T-cell (primary cell): ENCODE measurements around the gene DIO2. TPM values are rescaled to one million over a fixed set of nuclear protein-coding genes. Genes with fewer than 3 reads are reported as not detected.

ENCODE experiments used
- ATAC-seq, 4 experiments: fragments of 200-7000 bp in 3 of 4; fragments of 150-1000 bp in 1 of 4; cut with Tn5 transposase; replicated peaks in 1 of 4; 1 replicate in 3 of 4; 2 replicates in 1 of 4; pipeline ENCODE4 v1.10.0; 2021; ENCODE audit warnings: moderate library complexity in 3 of 4, mild to moderate bottlenecking in 2 of 4, moderate number of reproducible peaks in 1 of 4
- CTCF ChIA-PET, 2 donors: fragments of 300-600 bp; sonication (Branson Sonifier 250); formaldehyde crosslinking; loops; one replicate each; lab custom pipeline; 2022; ENCODE audit warnings: antibody characterized with exemption in 2 of 2; lab: Charles Lee
- POLR2A ChIA-PET, 2 donors: fragments of 300-600 bp; sonication (Branson Sonifier 250); formaldehyde crosslinking; loops; one replicate each; lab custom pipeline; 2022; ENCODE audit warnings: antibody characterized with exemption in 2 of 2; lab: Charles Lee
- DNase-seq, 35 experiments: peaks; one replicate each; pipeline versions ENCODE4 v3.0.0 to v3.0.0-alpha.2; 2013 to 2023
- H3K27ac ChIP-seq: one replicate; pipeline ENCODE4 v1.5.1; 2013; ENCODE audit warnings: low read length
- H3K27me3 ChIP-seq, 2 experiments: replicated peaks in 1 of 2; 1 replicate in 1 of 2; 2 replicates in 1 of 2; pipeline versions ENCODE4 v1.6.1 to v1.7.0; 2013; ENCODE audit warnings: low read length in 1 of 2, mixed read lengths in 1 of 2; ENCODE audit not compliant: control insufficient read depth in 2 of 2, insufficient read depth in 2 of 2; ENCODE audit errors: extremely low read depth in 1 of 2
- H3K36me3 ChIP-seq, 2 donors: 1 replicate in 1 of 2; 2 replicates in 1 of 2; pipeline versions ENCODE4 v1.6.1 to v1.7.0; 2013; ENCODE audit warnings: low read length in 1 of 2; ENCODE audit not compliant: control insufficient read depth in 2 of 2, insufficient read depth in 1 of 2; ENCODE audit errors: extremely low read depth in 1 of 2
- H3K4me1 ChIP-seq, 2 experiments: 1 replicate in 1 of 2; 2 replicates in 1 of 2; pipeline versions ENCODE4 v1.6.1 to v1.7.0; 2013; ENCODE audit warnings: low read length in 2 of 2, mixed read lengths in 1 of 2; ENCODE audit not compliant: insufficient read depth in 2 of 2, control insufficient read depth in 1 of 2; ENCODE audit errors: extremely low read depth in 1 of 2
- H3K4me3 ChIP-seq, 2 donors: 1 replicate in 1 of 2; 2 replicates in 1 of 2; pipeline versions ENCODE4 v1.5.1 to v1.7.0; 2013; ENCODE audit warnings: mild to moderate bottlenecking in 2 of 2, low read length in 1 of 2, moderate library complexity in 1 of 2; ENCODE audit not compliant: control insufficient read depth in 1 of 2; ENCODE audit errors: extremely low read depth in 1 of 2
- H3K9me3 ChIP-seq: 2 replicates; pipeline ENCODE4 v1.7.0; 2013
- H3K27ac Mint-ChIP-seq, 2 donors: one replicate each; pipeline ENCODE4 v1.8.0; 2020 to 2021; ENCODE audit warnings: mild to moderate bottlenecking in 2 of 2, mixed read lengths in 2 of 2
- H3K27me3 Mint-ChIP-seq, 2 donors: one replicate each; pipeline ENCODE4 v1.8.0; 2021 to 2022; ENCODE audit warnings: mixed read lengths in 2 of 2
- H3K36me3 Mint-ChIP-seq: one replicate; pipeline ENCODE4 v1.8.0; 2021; ENCODE audit warnings: mixed read lengths
- H3K4me1 Mint-ChIP-seq, 3 donors: one replicate each; pipeline ENCODE4 v1.8.0; 2020 to 2022; ENCODE audit warnings: mixed read lengths in 3 of 3, mild to moderate bottlenecking in 1 of 3
- H3K4me3 Mint-ChIP-seq, 3 donors: one replicate each; pipeline ENCODE4 v1.8.0; 2020 to 2022; ENCODE audit warnings: mild to moderate bottlenecking in 3 of 3, mixed read lengths in 3 of 3, moderate library complexity in 3 of 3
- H3K9me3 Mint-ChIP-seq, 3 donors: one replicate each; pipeline ENCODE4 v1.8.0; 2020 to 2022; ENCODE audit warnings: mixed read lengths in 3 of 3
- WGBS: methylation state at CpG from one replicate; pipeline ENCODE4 v1.1.5; 2013; ENCODE audit warnings: missing lambda C conversion rate; ENCODE audit not compliant: insufficient coverage; 5-methylcytosine and 5-hydroxymethylcytosine counted together
- total RNA-seq, 35 experiments: library from RNA in 6 of 35; stranded (reverse) in 6 of 35; fragments of 120-200 nt in 1 of 35; gene quantifications; one replicate each; pipeline versions ENCODE4 v1.2.1 to v1.2.4 and lab custom pipeline; 2013 to 2026

Gene DIO2
- total RNA-seq (not detected), total RNA-seq (lab: John Stamatoyannopoulos, UW) (0 to 0.37 (median 0) reads per million in 29 experiments)
- 0.13 TPM for total RNA-seq (2013)

- DNase-seq (no peak), ATAC-seq (no peak)
- Histone ChIP-seq H3K27ac (no peak within 1 kb of the TSS), H3K4me3 (no peak within 1 kb of the TSS), H3K9me3 (no peaks in the 10 kb centered on the region), H3K36me3 (no peaks in the 10 kb centered on the region), H3K27me3 (peaks cover 0 to 6% of the 10 kb centered on the region in 2 experiments), H3K4me1 (no peaks in the 10 kb centered on the region)
- H3K36me3 Mint-ChIP-seq, result no peaks in the 10 kb centered on the region
- 72% methylated on average over 8 of the region's 17 CpGs for WGBS
- CTCF ChIA-PET, result no interaction called here
- no peak within 1 kb of the TSS for H3K27ac Mint-ChIP-seq
- no peak within 1 kb of the TSS for H3K4me3 Mint-ChIP-seq
- no peaks in the 10 kb centered on the region for H3K27me3 Mint-ChIP-seq
- no peaks in the 10 kb centered on the region for H3K9me3 Mint-ChIP-seq
- no peaks in the 10 kb centered on the region for H3K4me1 Mint-ChIP-seq
- POLR2A ChIA-PET, result no interaction called here
Measured at GRCh38 chr14:80211153-80212022, at the start of gene DIO2. Gene DIO2, minus strand, starts transcription at chr14:80211504. Its CDS starts 32 bp downstream, at chr14:80211472.

GRCh38 chr14:80260645-80261044 lies 49.3 kb upstream of the DIO2 start:
- Mint-ChIP-seq H3K4me3 (no peak overlapping the region), H3K36me3 (no peaks in the 10 kb centered on the region), H3K4me1 (no peaks in the 10 kb centered on the region), H3K9me3 (peaks cover 3 to 12% (median 9%) of the 10 kb centered on the region in 3 donors), H3K27ac (no peak overlapping the region), H3K27me3 (peaks cover 0 to 4% of the 10 kb centered on the region in 2 donors)
- POLR2A ChIA-PET, result no interaction called here
- Histone ChIP-seq H3K36me3 (no peaks in the 10 kb centered on the region), H3K9me3 (no peaks in the 10 kb centered on the region), H3K4me1 (no peaks in the 10 kb centered on the region), H3K27me3 (no peaks in the 10 kb centered on the region), H3K4me3 (no peak overlapping the region), H3K27ac (no peak overlapping the region)
- CTCF ChIA-PET, result no interaction called here
- ATAC-seq, result no peak
- WGBS, result no CpG with 5 or more reads among the region's 5 CpGs
- no peak for DNase-seq

- H3K27me3 Mint-ChIP-seq, result no peaks in the 10 kb centered on the region
- H3K27ac ChIP-seq, result no peak overlapping the region
- no peaks in the 10 kb centered on the region for H3K36me3 ChIP-seq
- POLR2A ChIA-PET, result no interaction called here
- H3K4me3 Mint-ChIP-seq, result no peak overlapping the region
- no CpG with 5 or more reads among the region's 2 CpGs for WGBS
- H3K9me3 Mint-ChIP-seq, result peaks cover 21 to 36% (median 23%) of the 10 kb centered on the region in 3 donors
- no peaks in the 10 kb centered on the region for H3K36me3 Mint-ChIP-seq
- H3K27ac Mint-ChIP-seq, result no peak overlapping the region
- H3K27me3 ChIP-seq, result no peaks in the 10 kb centered on the region
- H3K4me1 Mint-ChIP-seq, result no peaks in the 10 kb centered on the region
- CTCF ChIA-PET, result no interaction called here
- no peak overlapping the region for H3K4me3 ChIP-seq
- no peak for ATAC-seq
- H3K4me1 ChIP-seq, result no peaks in the 10 kb centered on the region
- DNase-seq, result no peak
- H3K9me3 ChIP-seq, result peaks cover 2% of the 10 kb centered on the region
Measured at GRCh38 chr14:80239631-80240030, 28.3 kb upstream of the DIO2 start.

- H3K27ac ChIP-seq, result no peak overlapping the region
- H3K36me3 ChIP-seq, result no peaks in the 10 kb centered on the region
- H3K4me1 Mint-ChIP-seq, result no peaks in the 10 kb centered on the region
- H3K36me3 Mint-ChIP-seq, result no peaks in the 10 kb centered on the region
- DNase-seq (no peak), ATAC-seq (no peak)
- H3K4me1 ChIP-seq, result no peaks in the 10 kb centered on the region
- H3K9me3 Mint-ChIP-seq, result peaks cover 19 to 32% (median 21%) of the 10 kb centered on the region in 3 donors
- H3K4me3 Mint-ChIP-seq, result no peak overlapping the region
- H3K27ac Mint-ChIP-seq, result no peak overlapping the region
- H3K27me3 ChIP-seq, result no peaks in the 10 kb centered on the region
- no peaks in the 10 kb centered on the region for H3K27me3 Mint-ChIP-seq
- H3K9me3 ChIP-seq, result peaks cover 2% of the 10 kb centered on the region
- POLR2A ChIA-PET, result no interaction called here
- WGBS, result 86% methylated on average over 2 of the region's 3 CpGs
- CTCF ChIA-PET, result no interaction called here
- H3K4me3 ChIP-seq, result no peak overlapping the region
Measured at GRCh38 chr14:80237143-80237542, 25.8 kb upstream of the DIO2 start.

GRCh38 chr14:80233470-80234089 lies 22.3 kb upstream of the DIO2 start:
- POLR2A ChIA-PET, result no interaction called here
- ATAC-seq, result no peak
- no peak overlapping the region for H3K4me3 Mint-ChIP-seq

GRCh38 chr14:80231702-80232101 lies 20.4 kb upstream of the DIO2 start:
- ChIA-PET POLR2A (no interaction called here), CTCF (no interaction called here)
- H3K27me3 Mint-ChIP-seq, result no peaks in the 10 kb centered on the region
- no peaks in the 10 kb centered on the region for H3K9me3 ChIP-seq
- H3K4me1 ChIP-seq, result no peaks in the 10 kb centered on the region
- H3K4me3 ChIP-seq, result no peak overlapping the region
- H3K9me3 Mint-ChIP-seq, result peaks cover 13 to 25% (median 20%) of the 10 kb centered on the region in 3 donors
- WGBS, result 80% methylated on average over 1 of the region's 2 CpGs
- H3K36me3 Mint-ChIP-seq, result no peaks in the 10 kb centered on the region
- no peak overlapping the region for H3K4me3 Mint-ChIP-seq
- no peak overlapping the region for H3K27ac Mint-ChIP-seq
- H3K27me3 ChIP-seq, result no peaks in the 10 kb centered on the region
- DNase-seq (no peak), ATAC-seq (no peak)
- no peaks in the 10 kb centered on the region for H3K36me3 ChIP-seq
- H3K27ac ChIP-seq, result no peak overlapping the region
- no peaks in the 10 kb centered on the region for H3K4me1 Mint-ChIP-seq

More at GRCh38 chr14:80233470-80234089, 22.3 kb upstream of the DIO2 start:
- no peaks in the 10 kb centered on the region for H3K4me1 ChIP-seq
- H3K27ac Mint-ChIP-seq, result no peak overlapping the region
- CTCF ChIA-PET, result no interaction called here
- no peak overlapping the region for H3K4me3 ChIP-seq
- no peaks in the 10 kb centered on the region for H3K27me3 Mint-ChIP-seq
- no peaks in the 10 kb centered on the region for H3K4me1 Mint-ChIP-seq
- no peak overlapping the region for H3K27ac ChIP-seq
- H3K9me3 Mint-ChIP-seq, result peaks cover 22 to 37% (median 24%) of the 10 kb centered on the region in 3 donors
- no peaks in the 10 kb centered on the region for H3K36me3 Mint-ChIP-seq
- DNase-seq, result no peak
- WGBS, result 60% methylated on average over 1 of the region's 2 CpGs
- H3K36me3 ChIP-seq, result no peaks in the 10 kb centered on the region
- no peaks in the 10 kb centered on the region for H3K27me3 ChIP-seq
- H3K9me3 ChIP-seq, result peaks cover 2% of the 10 kb centered on the region
